ENCODE measurements around the gene APOBEC3F. TPM values are rescaled to one million over a fixed set of nuclear protein-coding genes. Genes with fewer than 3 reads are reported as not detected.

APOBEC3F gene
- total RNA-seq, 1 experiment from 2014 or later = 8.9 TPM

DNA sequence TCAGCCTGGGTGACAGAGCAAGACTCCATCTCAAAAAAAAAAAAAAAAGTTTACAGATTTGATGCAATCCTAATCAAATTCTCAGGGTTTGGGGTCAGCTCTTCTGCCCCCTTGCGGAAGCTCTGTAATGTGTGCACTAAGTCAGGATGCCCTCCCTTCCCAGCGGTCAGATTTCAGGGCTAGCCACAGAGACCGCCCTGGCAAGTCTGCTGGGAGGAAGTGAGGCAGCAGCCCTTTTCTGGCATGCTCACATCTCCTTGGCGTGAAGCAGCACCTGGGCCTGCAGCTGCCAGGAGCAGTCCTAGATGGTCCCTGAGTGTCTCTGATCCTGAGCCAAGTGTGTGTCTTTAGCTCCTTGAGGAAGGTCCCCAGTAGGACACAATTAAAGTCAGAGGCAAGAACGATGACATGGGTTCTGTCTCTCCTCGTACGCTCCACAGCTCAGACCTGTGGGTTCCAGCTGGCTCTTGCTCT is 37.5 kb upstream of the APOBEC3F start:
- Histone ChIP-seq H4K8ac (replicated peaks; ENCODE audit: insufficient read length, low read depth, low read length) (no peak overlapping the region), H2BK120ac (ENCODE audit: low read depth, low read length, poor library complexity, severe bottlenecking) (no peak overlapping the region), H3T11ph (ENCODE audit: low read length) (no peak overlapping the region), H2BK20ac (ENCODE audit: low read depth, low read length, poor library complexity, severe bottlenecking) (no peak overlapping the region), H3K23me2 (ENCODE audit: insufficient read length, low read depth, low read length, poor library complexity, severe bottlenecking) (no peaks in the 10 kb centered on the region), H4K5ac (ENCODE audit: insufficient read length, low read depth, low read length) (no peak overlapping the region), H3K4me1 (ENCODE audit: insufficient read depth, low read length) (no peaks in the 10 kb centered on the region; the same call in 1 of the 2 replicates), H3K9ac (ENCODE audit: extremely low read depth, insufficient read length, low read length) (no peak overlapping the region), H3K79me2 (ENCODE audit: insufficient read depth, low read length) (no peaks in the 10 kb centered on the region), H4K91ac (ENCODE audit: insufficient read length, low read depth, low read length) (no peak overlapping the region), H3K79me1 (ENCODE audit: insufficient read depth, low read depth, low read length, poor library complexity, severe bottlenecking) (no peaks in the 10 kb centered on the region), H2AK5ac (ENCODE audit: insufficient read length, low read length) (no peak overlapping the region), H3K4ac (ENCODE audit: low read depth, low read length) (no peak overlapping the region), H3K9me3 (ENCODE audit: control insufficient read depth, low read depth, low read length) (no peaks in the 10 kb centered on the region), H3K14ac (ENCODE audit: insufficient read depth, low read length) (no peak overlapping the region), H3K23ac (ENCODE audit: insufficient read length, low read depth, low read length) (no peak overlapping the region), H2BK12ac (ENCODE audit: insufficient read length, low read depth, low read length) (no peak overlapping the region), H3K27me3 (ENCODE audit: insufficient read depth, low read length) (no peaks in the 10 kb centered on the region), H2BK5ac (ENCODE audit: insufficient read length, low read length) (no peak overlapping the region), H2BK15ac (ENCODE audit: low read depth, low read length) (no peak overlapping the region), H3K56ac (ENCODE audit: insufficient read length, low read depth, low read length) (no peak overlapping the region), H3K18ac (ENCODE audit: insufficient read length, low read depth, low read length) (peak overlapping the region; percentile 77), H4K20me1 (ENCODE audit: control insufficient read depth, insufficient read depth, insufficient read length) (no peaks in the 10 kb centered on the region), H3K27ac (ENCODE audit: insufficient read length, low read depth, low read length) (no peak overlapping the region), H2AFZ (ENCODE audit: low read length) (no peak overlapping the region), H3K4me2 (ENCODE audit: insufficient read depth, insufficient read length, low read length) (no peak overlapping the region)
- peaks cover 20 to 23% of the 10 kb centered on the region in 2 experiments for H3K4me1 Mint-ChIP-seq
- no CpG with 5 or more reads among the region's 7 CpGs for WGBS (ENCODE audit: extremely low coverage, insufficient read length, low lambda C conversion rate)
- H3K9me3 Mint-ChIP-seq = peaks cover 2% of the 10 kb centered on the region in 2 experiments; a peak in 3 of 5 replicates
- H3K4me3 Mint-ChIP-seq = no peak overlapping the region
- TF ChIP-seq, protein P1, sequence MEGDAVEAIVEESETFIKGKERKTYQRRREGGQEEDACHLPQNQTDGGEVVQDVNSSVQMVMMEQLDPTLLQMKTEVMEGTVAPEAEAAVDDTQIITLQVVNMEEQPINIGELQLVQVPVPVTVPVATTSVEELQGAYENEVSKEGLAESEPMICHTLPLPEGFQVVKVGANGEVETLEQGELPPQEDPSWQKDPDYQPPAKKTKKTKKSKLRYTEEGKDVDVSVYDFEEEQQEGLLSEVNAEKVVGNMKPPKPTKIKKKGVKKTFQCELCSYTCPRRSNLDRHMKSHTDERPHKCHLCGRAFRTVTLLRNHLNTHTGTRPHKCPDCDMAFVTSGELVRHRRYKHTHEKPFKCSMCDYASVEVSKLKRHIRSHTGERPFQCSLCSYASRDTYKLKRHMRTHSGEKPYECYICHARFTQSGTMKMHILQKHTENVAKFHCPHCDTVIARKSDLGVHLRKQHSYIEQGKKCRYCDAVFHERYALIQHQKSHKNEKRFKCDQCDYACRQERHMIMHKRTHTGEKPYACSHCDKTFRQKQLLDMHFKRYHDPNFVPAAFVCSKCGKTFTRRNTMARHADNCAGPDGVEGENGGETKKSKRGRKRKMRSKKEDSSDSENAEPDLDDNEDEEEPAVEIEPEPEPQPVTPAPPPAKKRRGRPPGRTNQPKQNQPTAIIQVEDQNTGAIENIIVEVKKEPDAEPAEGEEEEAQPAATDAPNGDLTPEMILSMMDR (conservative IDR thresholded peaks at IDR 0.05) = peak; percentile 86
- peaks cover 0 to 4% (median 0%) of the 10 kb centered on the region in 3 experiments; a peak in 3 of 7 replicates for H3K36me3 Mint-ChIP-seq (ENCODE audit: insufficient read depth in 1 of 3, low read depth in 3 of 3)
- DNase-seq = peak; percentile 91
- H3K27me3 Mint-ChIP-seq (ENCODE audit: low read depth) = peaks cover 2% of the 10 kb centered on the region; the same call in 1 of the 2 replicates
- H3K27ac Mint-ChIP-seq = peak overlapping the region in 2 of 3 experiments; percentile 46 to 87; a peak in 5 of 7 replicates

Measured in H9 (cell line).